ENCODE data around the gene EPB41L5.

Gene EPB41L5

DNA sequence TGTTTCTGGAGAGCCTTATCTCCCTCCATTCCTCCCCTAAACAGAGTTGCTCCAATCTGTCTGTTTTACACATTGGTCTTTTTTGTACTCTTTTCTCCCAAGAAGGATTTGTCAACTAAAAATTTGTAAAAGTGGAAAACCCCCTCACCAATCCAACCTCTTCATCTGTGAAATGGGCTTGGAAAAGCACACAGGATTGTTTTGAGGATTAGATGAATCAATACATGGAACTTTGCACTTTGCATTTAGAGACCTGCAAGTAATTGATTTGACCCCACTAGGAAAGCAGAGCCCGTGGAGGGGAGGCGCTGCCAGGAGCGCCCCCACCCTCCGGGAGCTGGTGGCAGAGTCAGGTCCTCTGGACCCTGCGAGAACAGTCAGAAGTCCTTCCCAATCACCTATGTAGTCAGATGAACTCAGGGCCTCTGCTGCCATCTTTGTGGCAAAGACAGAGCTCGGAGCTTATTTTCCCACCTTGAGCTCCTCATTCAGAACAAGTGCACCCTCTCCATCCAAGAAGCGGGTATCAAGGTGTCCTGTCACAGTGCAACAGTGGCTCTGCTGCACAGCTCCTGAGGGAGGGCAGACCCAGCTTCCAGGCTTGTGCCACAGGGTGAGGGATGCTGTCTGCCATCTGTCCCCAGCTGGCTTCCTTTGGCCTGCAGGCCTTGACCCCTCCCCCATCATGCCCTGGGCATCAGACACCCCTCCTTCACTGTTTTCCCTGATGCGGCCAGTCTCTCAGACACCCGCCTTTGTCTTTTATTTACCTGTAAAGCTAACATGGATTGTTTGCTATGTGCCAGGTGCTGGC lies 212.1 kb downstream of the EPB41L5 start:
- no peak for DNase-seq (ENCODE audit: low read depth in 2 of 2)

DNA sequence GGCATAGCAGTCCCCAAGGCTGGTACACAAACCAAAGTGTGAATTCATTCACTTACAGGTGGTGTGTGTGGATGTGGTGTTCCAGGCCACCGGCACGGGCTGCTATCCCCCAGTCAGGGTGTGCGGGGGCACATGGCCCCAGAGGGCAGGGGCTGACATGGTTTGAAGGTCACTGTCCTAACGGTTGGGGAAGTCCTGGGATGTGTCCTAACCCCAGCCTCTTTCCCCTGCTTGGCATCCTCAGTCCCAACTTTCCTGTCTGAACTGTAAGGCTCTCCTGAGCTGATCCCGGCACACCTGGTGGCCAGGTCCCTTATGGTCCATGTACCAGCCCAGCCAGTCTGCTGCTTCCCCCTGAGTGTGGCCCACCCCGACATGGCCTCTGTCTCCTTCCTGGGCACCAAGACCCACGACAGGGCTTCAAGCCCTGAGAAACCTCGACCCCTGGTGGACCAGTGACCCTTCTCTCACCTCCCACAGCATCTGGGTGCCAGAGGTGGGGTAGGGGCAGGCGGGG lies 212.7 kb downstream of the EPB41L5 start:
- DNase-seq (ENCODE audit: low read depth in 2 of 2) = no peak

DNA sequence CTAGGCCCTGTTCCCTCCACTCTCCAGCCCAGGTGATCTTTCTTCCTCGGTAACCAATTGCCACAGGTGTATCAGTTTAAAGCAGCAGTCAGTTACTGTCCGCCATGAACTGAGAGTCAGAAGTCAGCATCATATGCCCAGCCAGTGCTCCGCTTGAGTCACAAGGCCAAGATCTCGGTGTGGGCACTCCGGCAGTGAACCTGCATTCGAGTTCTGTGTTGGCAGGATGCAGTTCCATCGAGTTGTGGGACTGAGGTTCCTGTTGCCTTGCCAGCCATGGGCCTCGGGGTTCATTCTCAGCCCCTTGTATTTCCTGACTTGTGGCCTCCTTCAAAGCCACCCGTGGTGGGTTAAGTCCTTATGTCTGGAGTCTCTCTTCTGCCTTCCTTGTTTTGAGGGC lies 213.4 kb downstream of the EPB41L5 start:
- no peak for DNase-seq (ENCODE audit: low read depth in 2 of 2)

DNA sequence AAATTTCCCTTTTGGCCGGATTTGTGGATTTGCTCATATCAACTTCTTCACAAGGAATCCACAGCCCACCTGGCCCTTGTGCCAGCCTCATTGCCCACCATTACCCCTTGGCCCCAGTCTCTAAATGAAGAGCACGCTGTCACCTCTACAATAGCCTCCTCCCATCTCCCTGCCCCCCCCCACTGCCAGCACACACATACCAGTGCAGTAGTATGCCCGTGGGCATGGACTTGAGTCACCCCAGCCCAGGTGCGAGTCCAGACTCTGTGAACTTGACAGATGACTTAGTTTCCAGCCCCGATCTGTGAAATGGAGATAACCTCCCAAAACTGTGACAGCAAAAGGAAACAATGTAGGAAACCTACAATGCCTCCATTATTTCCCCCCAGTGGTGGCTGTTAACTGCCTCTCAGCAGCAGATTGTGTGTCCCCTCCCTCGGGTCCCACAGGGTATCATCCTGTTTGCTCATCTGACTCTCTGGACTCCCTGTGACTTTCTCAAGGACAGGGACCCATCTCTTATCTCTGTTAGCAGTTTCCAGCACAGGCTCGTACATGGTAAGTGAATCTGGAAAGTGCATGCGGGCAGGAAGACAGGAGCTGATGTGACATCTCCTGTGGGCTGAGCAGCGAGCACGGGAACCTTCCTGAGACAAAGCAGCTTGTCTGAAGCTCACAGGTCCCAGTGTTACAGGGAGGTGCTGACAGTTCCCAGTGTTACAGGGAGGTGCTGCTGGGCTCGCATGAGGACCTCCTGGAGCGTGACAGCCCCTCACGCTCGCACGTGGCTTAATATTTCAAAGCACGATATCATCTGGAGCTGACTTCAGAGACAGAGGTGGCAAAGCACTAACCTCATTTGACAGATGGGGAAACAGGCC lies 214.5 kb downstream of the EPB41L5 start:
- DNase-seq (ENCODE audit: low read depth in 2 of 2) = no peak

DNA sequence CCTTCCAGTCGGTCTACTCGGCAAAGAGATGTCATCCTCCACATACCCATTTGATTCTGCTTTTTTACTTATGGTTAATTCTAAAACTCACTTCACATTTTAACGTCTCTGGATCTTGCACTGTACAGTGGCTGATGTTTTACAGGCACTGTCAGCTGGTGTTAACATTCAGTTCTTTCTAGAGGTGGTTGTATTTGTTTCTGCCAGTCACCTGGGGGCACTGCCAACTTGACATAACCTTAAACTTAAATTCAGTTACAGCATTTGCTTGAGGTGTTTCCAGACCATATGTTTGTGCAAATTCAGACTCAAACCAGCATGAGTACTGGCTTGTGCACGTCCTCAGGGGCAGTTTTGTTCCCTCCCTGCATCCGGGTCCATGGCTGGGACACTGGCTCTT lies 215.6 kb downstream of the EPB41L5 start:
- DNase-seq (ENCODE audit: low read depth in 2 of 2) = no peak

All from stimulated activated CD8-positive, alpha-beta memory T cell treated with anti-CD3 and anti-CD28 coated beads, Interleukin-2, amount 100 ng/mL, for 1 hour (primary cell).